ENCODE measurements around the gene ACTG2. TPM values are rescaled to one million over a fixed set of nuclear protein-coding genes. Genes with fewer than 3 reads are reported as not detected.

The ACTG2 gene
- total and polyA plus RNA-seq, 8 donors: 143 to 2,977 (median 957) TPM

DNA sequence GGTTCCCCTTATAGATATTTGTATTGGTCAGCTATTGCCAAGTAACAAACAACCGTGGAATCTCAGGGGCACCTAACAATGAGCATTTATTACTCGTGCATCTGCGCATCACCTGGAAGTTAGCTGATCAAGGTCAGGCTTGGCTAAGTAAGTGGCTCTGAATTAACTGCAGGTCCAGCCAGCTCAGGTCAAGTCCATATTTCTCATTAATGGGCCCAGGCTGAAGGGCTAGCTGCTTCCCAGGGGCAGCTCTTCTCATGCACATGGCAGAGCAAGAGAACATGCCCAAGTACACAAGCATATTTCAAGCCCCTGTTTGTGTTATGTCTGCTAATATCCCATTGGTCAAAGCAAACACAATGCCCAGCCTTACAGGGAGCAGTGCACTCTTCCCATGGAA, 26.0 kb downstream of the ACTG2 start:
- Histone ChIP-seq H3K4me1 (peaks cover 0 to 5% (median 0%) of the 10 kb centered on the region in 4 donors), H3K27ac (no peak overlapping the region), H3K36me3 (peaks cover 0 to 59% (median 19%) of the 10 kb centered on the region in 4 donors), H3K27me3 (no peaks in the 10 kb centered on the region), H3K4me3 (no peak overlapping the region), H3K9me3 (no peaks in the 10 kb centered on the region)
- TF ChIP-seq POLR2AphosphoS5 (IDR thresholded peaks at IDR 0.05) (no peak), POLR2A (IDR thresholded peaks at IDR 0.05) (no peak), EP300 (IDR thresholded peaks at IDR 0.05) (no peak)
- TF ChIP-seq, protein P1, sequence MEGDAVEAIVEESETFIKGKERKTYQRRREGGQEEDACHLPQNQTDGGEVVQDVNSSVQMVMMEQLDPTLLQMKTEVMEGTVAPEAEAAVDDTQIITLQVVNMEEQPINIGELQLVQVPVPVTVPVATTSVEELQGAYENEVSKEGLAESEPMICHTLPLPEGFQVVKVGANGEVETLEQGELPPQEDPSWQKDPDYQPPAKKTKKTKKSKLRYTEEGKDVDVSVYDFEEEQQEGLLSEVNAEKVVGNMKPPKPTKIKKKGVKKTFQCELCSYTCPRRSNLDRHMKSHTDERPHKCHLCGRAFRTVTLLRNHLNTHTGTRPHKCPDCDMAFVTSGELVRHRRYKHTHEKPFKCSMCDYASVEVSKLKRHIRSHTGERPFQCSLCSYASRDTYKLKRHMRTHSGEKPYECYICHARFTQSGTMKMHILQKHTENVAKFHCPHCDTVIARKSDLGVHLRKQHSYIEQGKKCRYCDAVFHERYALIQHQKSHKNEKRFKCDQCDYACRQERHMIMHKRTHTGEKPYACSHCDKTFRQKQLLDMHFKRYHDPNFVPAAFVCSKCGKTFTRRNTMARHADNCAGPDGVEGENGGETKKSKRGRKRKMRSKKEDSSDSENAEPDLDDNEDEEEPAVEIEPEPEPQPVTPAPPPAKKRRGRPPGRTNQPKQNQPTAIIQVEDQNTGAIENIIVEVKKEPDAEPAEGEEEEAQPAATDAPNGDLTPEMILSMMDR (IDR thresholded peaks at IDR 0.05): no peak
- no peak for DNase-seq
- intact Hi-C loops (cut with DNase I; ENCODE audit: low total_unique reads): no loop called here
- 79 to 95% (median 89%) methylated on average over 3 of the region's 3 CpGs for WGBS, 5 donors

DNA sequence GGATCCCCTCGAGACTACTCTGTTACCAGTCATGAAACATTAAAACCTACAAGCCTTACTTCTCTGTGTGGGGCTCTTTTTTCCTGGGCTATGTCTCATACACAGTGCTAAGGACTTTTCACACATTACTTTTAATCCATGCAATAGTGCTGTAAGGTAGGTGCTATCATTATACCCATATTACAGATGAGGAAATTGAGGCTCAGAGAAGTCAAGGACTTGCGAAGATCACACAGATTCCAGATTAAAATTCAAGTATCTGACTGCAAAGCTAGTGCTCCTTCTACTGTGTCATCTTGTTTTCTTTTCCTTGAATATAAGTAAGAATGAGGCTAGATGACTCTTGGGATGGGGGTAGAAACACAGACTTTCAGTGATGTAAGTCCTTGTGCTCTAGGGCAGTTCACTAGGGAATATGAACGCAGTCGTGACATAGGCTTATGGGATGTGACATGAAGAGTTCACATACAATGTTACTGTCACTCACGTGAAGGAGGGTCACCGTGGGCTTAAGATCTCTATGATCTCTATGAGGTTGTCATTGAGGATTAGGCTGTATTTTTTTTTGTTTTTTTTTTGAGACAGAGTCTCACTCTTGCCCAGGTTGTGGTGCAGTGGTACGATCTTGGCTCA, 26.9 kb downstream of the ACTG2 start:
- DNase-seq: no peak
- no peaks in the 10 kb centered on the region for H3K27me3 ChIP-seq
- peaks cover 0 to 50% (median 15%) of the 10 kb centered on the region in 4 donors for H3K36me3 ChIP-seq
- intact Hi-C loops (cut with DNase I; ENCODE audit: low total_unique reads): loop anchor here (10.0 kb wide), 1 partner anchor 85 kb away; no protein-coding TSS in a partner anchor
- H3K4me1 ChIP-seq: peaks cover 0 to 5% (median 0%) of the 10 kb centered on the region in 4 donors
- 83 to 92% (median 87%) methylated on average over 7 of the region's 7 CpGs for WGBS, 5 donors
- H3K27ac ChIP-seq: no peak overlapping the region
- H3K9me3 ChIP-seq: no peaks in the 10 kb centered on the region
- no peak overlapping the region for H3K4me3 ChIP-seq
- TF ChIP-seq, protein P1 (IDR thresholded peaks at IDR 0.05): no peak
- TF ChIP-seq POLR2AphosphoS5 (IDR thresholded peaks at IDR 0.05): peak in 2 of 3 donors; percentile 4 to 44

DNA sequence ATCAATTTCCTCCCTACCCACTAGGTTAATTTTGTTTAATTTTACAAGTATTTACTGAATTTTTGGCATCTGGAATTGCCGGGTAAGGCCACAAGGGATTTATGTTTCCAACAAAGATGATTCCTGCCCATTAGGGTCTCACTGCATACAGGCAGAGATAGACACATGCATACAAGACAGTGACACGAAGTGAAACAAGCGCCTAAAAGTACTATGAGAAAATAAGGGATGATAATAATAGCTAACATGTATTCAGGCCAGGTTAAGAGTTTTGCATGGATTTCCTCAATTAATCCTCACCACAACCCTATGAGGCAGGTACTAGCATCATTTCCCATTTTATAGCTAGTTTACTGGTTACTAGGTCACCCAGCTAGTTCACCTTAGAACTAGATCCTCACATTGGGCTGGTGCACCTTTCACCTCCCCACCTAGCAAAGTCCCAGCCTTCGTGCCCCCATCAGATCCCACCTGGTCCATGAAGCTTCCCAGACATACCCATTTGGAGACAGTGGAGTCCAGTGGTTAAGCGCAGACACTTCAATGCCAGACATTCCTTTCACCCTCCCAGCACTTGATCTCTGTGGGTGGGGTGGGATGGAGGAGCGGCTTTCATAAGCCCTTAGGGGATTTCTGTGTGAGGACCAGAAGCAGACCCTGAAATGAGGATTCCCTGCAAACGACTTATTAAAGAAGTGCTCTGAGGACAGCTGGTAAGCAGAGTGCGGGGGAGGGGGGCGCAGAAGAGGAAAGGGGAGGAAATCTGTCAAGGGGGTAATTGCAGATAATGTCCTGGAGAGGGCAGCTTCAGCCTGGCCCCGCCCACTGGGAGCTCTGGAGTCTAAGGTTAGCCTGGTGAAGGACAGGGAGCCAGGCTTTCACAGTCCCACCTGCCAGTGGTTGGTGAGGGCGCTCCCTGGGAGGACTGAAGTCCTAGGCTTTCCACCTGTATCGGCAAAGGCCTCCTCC, 28.1 kb downstream of the ACTG2 start:
- 44 to 60% (median 57%) methylated on average over 12 of the region's 12 CpGs for WGBS, 5 donors
- Histone ChIP-seq H3K9me3 (no peaks in the 10 kb centered on the region), H3K4me3 (no peak overlapping the region), H3K27ac (peak overlapping the region in 2 of 5 donors; percentile 34 to 64), H3K27me3 (no peaks in the 10 kb centered on the region), H3K4me1 (peaks cover 0 to 8% (median 1%) of the 10 kb centered on the region in 4 donors), H3K36me3 (peaks cover 0 to 39% (median 10%) of the 10 kb centered on the region in 4 donors)
- TF ChIP-seq POLR2AphosphoS5 (IDR thresholded peaks at IDR 0.05) (peak in 1 of 3 donors; percentile 2), EP300 (IDR thresholded peaks at IDR 0.05) (no peak), POLR2A (IDR thresholded peaks at IDR 0.05) (no peak)
- TF ChIP-seq, protein P1 (IDR thresholded peaks at IDR 0.05): peak in 2 of 7 experiments; percentile 16 to 19
- intact Hi-C loops (cut with DNase I; ENCODE audit: low total_unique reads): loop anchor here (10.0 kb wide), 1 partner anchor 86 kb away; no protein-coding TSS in a partner anchor
- DNase-seq: peak; percentile 49 to 64

DNA sequence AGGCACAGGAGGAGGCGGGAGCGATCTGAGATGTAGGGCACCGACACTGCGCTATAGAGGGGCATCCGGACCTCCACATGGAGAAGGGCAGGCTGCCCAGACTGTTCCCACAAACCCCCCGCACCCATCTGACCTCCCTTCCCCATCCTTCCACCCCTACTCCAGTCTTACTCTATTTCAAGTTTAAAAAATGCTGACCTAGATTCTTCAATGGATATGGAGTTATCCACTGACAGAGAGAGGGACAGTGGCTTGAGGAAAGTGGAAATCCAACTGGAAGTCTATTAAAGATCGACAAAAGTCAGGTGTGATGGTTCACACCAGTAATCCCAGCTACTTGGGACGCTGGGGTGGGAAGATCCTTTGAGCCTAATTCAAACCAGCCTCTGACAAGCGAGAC, 28.8 kb downstream of the ACTG2 start:
- Histone ChIP-seq H3K9me3 (no peaks in the 10 kb centered on the region), H3K4me1 (peaks cover 0 to 13% (median 6%) of the 10 kb centered on the region in 4 donors), H3K36me3 (peaks cover 0 to 34% (median 7%) of the 10 kb centered on the region in 4 donors), H3K4me3 (no peak overlapping the region), H3K27ac (peak overlapping the region in 2 of 5 donors; percentile 34 to 64), H3K27me3 (no peaks in the 10 kb centered on the region)
- no peak for DNase-seq
- WGBS, 5 donors: 83 to 90% (median 89%) methylated on average over 9 of the region's 9 CpGs
- intact Hi-C loops (cut with DNase I; ENCODE audit: low total_unique reads): loop anchor here (10.0 kb wide), 1 partner anchor 87 kb away; no protein-coding TSS in a partner anchor
- TF ChIP-seq, protein P1 (IDR thresholded peaks at IDR 0.05): no peak
- TF ChIP-seq EP300 (IDR thresholded peaks at IDR 0.05): no peak
- TF ChIP-seq POLR2A (IDR thresholded peaks at IDR 0.05): no peak
- no peak for TF ChIP-seq POLR2AphosphoS5 (IDR thresholded peaks at IDR 0.05)
